HUES6 (cell line): ENCODE data around the gene DUSP2.

ENCODE experiments used
- H3K27ac ChIP-seq: 2 replicates; pipeline ENCODE4 v1.7.0; 2013; ENCODE audit warnings: low read depth, mild to moderate bottlenecking, low read length, inconsistent platforms
- H3K27me3 ChIP-seq: 2 replicates; pipeline ENCODE4 v1.6.1; 2013; ENCODE audit warnings: low read length; ENCODE audit not compliant: control insufficient read depth, insufficient read depth
- H3K36me3 ChIP-seq: 2 replicates; pipeline ENCODE4 v1.6.1; 2013; ENCODE audit warnings: low read length; ENCODE audit not compliant: control insufficient read depth, insufficient read depth
- H3K4me1 ChIP-seq: 2 replicates; pipeline ENCODE4 v1.6.1; 2013; ENCODE audit warnings: low read length; ENCODE audit not compliant: control insufficient read depth, insufficient read depth
- H3K4me3 ChIP-seq: 2 replicates; pipeline ENCODE4 v1.5.1; 2013; ENCODE audit warnings: low read depth, low read length
- H3K9ac ChIP-seq: one replicate; pipeline ENCODE4 v1.6.1; 2013; ENCODE audit warnings: mild to moderate bottlenecking, low read length
- H3K9me3 ChIP-seq: 2 replicates; pipeline ENCODE4 v1.6.1; 2013; ENCODE audit warnings: low read depth, low read length; ENCODE audit not compliant: control insufficient read depth, insufficient read depth

The DUSP2 gene

GRCh38 chr2:96116879-96117533 is 28.2 kb downstream of the DUSP2 start:
- H3K9ac ChIP-seq: no peak overlapping the region
- H3K27ac ChIP-seq: no peak overlapping the region
- H3K4me3 ChIP-seq: peak overlapping the region; percentile 66
- H3K27me3 ChIP-seq: peaks cover 70% of the 10 kb centered on the region
- H3K9me3 ChIP-seq: no peaks in the 10 kb centered on the region
- peaks cover 10% of the 10 kb centered on the region for H3K4me1 ChIP-seq
- H3K36me3 ChIP-seq: no peaks in the 10 kb centered on the region

- Histone ChIP-seq H3K27ac (no peak within 1 kb of the TSS), H3K9me3 (no peaks in the 10 kb centered on the region), H3K27me3 (peaks cover 70% of the 10 kb centered on the region), H3K4me3 (peak within 1 kb of the TSS; percentile 66), H3K9ac (no peak within 1 kb of the TSS), H3K4me1 (peaks cover 11% of the 10 kb centered on the region), H3K36me3 (no peaks in the 10 kb centered on the region)
These were observed 28.8 kb downstream of the DUSP2 start, which contains the start of gene ADRA2B for GRCh38 chr2:96116424-96116878. Gene ADRA2B (minus strand): TSS chr2:96116571. CDS start chr2:96116149, 422 bp downstream.

- peak overlapping the region; percentile 66 for H3K4me3 ChIP-seq
- H3K4me1 ChIP-seq: peaks cover 11% of the 10 kb centered on the region
- H3K36me3 ChIP-seq: no peaks in the 10 kb centered on the region
- H3K9ac ChIP-seq: no peak overlapping the region
- no peak overlapping the region for H3K27ac ChIP-seq
- peaks cover 65% of the 10 kb centered on the region for H3K27me3 ChIP-seq
- no peaks in the 10 kb centered on the region for H3K9me3 ChIP-seq
These were observed 29.4 kb downstream of the DUSP2 start for GRCh38 chr2:96115631-96116423.

GRCh38 chr2:96114903-96115581 is 30.2 kb downstream of the DUSP2 start:
- peaks cover 57% of the 10 kb centered on the region for H3K27me3 ChIP-seq
- H3K36me3 ChIP-seq: no peaks in the 10 kb centered on the region
- peaks cover 11% of the 10 kb centered on the region for H3K4me1 ChIP-seq
- no peak overlapping the region for H3K27ac ChIP-seq
- H3K9me3 ChIP-seq: no peaks in the 10 kb centered on the region
- no peak overlapping the region for H3K4me3 ChIP-seq
- no peak overlapping the region for H3K9ac ChIP-seq

- H3K9me3 ChIP-seq: no peaks in the 10 kb centered on the region
- peaks cover 52% of the 10 kb centered on the region for H3K27me3 ChIP-seq
- H3K36me3 ChIP-seq: no peaks in the 10 kb centered on the region
- H3K9ac ChIP-seq: no peak overlapping the region
- peaks cover 11% of the 10 kb centered on the region for H3K4me1 ChIP-seq
- H3K27ac ChIP-seq: no peak overlapping the region
- no peak overlapping the region for H3K4me3 ChIP-seq
These were observed 30.7 kb downstream of the DUSP2 start for GRCh38 chr2:96114546-96114902.

- H3K9me3 ChIP-seq: no peaks in the 10 kb centered on the region
- H3K36me3 ChIP-seq: no peaks in the 10 kb centered on the region
- peaks cover 17% of the 10 kb centered on the region for H3K4me1 ChIP-seq
- H3K27ac ChIP-seq: no peak overlapping the region
- H3K27me3 ChIP-seq: peaks cover 46% of the 10 kb centered on the region
- no peak overlapping the region for H3K9ac ChIP-seq
- no peak overlapping the region for H3K4me3 ChIP-seq
These were observed 31.3 kb downstream of the DUSP2 start for GRCh38 chr2:96113951-96114350.

GRCh38 chr2:96113367-96113677 is 31.9 kb downstream of the DUSP2 start:
- Histone ChIP-seq H3K9ac (no peak overlapping the region), H3K4me3 (no peak overlapping the region), H3K4me1 (peaks cover 23% of the 10 kb centered on the region), H3K27me3 (peaks cover 40% of the 10 kb centered on the region), H3K9me3 (no peaks in the 10 kb centered on the region), H3K36me3 (no peaks in the 10 kb centered on the region), H3K27ac (no peak overlapping the region)

GRCh38 chr2:96112501-96113366 is 32.5 kb downstream of the DUSP2 start:
- peaks cover 29% of the 10 kb centered on the region for H3K4me1 ChIP-seq
- no peaks in the 10 kb centered on the region for H3K36me3 ChIP-seq
- H3K9me3 ChIP-seq: no peaks in the 10 kb centered on the region
- H3K27ac ChIP-seq: no peak overlapping the region
- no peak overlapping the region for H3K4me3 ChIP-seq
- H3K27me3 ChIP-seq: peaks cover 34% of the 10 kb centered on the region
- H3K9ac ChIP-seq: no peak overlapping the region

- H3K9ac ChIP-seq: no peak overlapping the region
- H3K4me1 ChIP-seq: peaks cover 28% of the 10 kb centered on the region
- H3K4me3 ChIP-seq: no peak overlapping the region
- peaks cover 26% of the 10 kb centered on the region for H3K27me3 ChIP-seq
- no peak overlapping the region for H3K27ac ChIP-seq
- H3K9me3 ChIP-seq: no peaks in the 10 kb centered on the region
- H3K36me3 ChIP-seq: no peaks in the 10 kb centered on the region
These were observed 33.3 kb downstream of the DUSP2 start for GRCh38 chr2:96111823-96112500.

GRCh38 chr2:96111257-96111640 is 34.0 kb downstream of the DUSP2 start:
- H3K4me1 ChIP-seq: peaks cover 28% of the 10 kb centered on the region
- no peak overlapping the region for H3K27ac ChIP-seq
- H3K4me3 ChIP-seq: no peak overlapping the region
- H3K9ac ChIP-seq: no peak overlapping the region
- H3K27me3 ChIP-seq: peaks cover 25% of the 10 kb centered on the region
- no peaks in the 10 kb centered on the region for H3K9me3 ChIP-seq
- H3K36me3 ChIP-seq: no peaks in the 10 kb centered on the region
